Lower lobe of right lung (tissue), 2 donors: Measurements from ENCODE around the gene MYBPC3. TPM values are rescaled to one million over a fixed set of nuclear protein-coding genes. Genes with fewer than 3 reads are reported as not detected.
A peak's percentile ranks its signal among the peaks of the same experiment; 100 is the strongest.

Experiments
- ATAC-seq, 2 donors: fragments of 200-7000 bp; cut with Tn5 transposase; one replicate each; pipeline ENCODE4 v1.9.1; 2020 to 2022; ENCODE audit warnings: mild to moderate bottlenecking in 2 of 2, moderate library complexity in 2 of 2
- DNase-seq: peaks from one replicate; pipeline ENCODE4 v3.0.0-alpha.2; 2020
- H3K27ac ChIP-seq: fragments of 200-600 bp; one replicate; pipeline ENCODE4 v1.8.0; 2022
- H3K27me3 ChIP-seq: fragments of 200-600 bp; one replicate; pipeline ENCODE4 v1.8.0; 2022; ENCODE audit warnings: low read depth
- H3K36me3 ChIP-seq: fragments of 200-600 bp; one replicate; pipeline ENCODE4 v1.8.0; 2022; ENCODE audit warnings: mild to moderate bottlenecking
- H3K4me1 ChIP-seq: fragments of 200-600 bp; one replicate; pipeline ENCODE4 v1.8.0; 2022
- H3K4me3 ChIP-seq: fragments of 200-600 bp; one replicate; pipeline ENCODE4 v1.8.0; 2022; ENCODE audit warnings: mild to moderate bottlenecking
- H3K9me3 ChIP-seq: fragments of 200-600 bp; one replicate; pipeline ENCODE4 v1.8.0; 2022
- intact Hi-C: fragments of 100-400 bp; cut with DNase I; formaldehyde crosslinking; loops from one replicate; pipeline ENCODE4 v1.11.0; 2022
- long read RNA-seq: library from polyadenylated mRNA; unstranded; transcript quantifications from one replicate; pipeline ENCODE4 v2.0.0, GENCODE V29; 2021
- total RNA-seq: library from RNA; stranded (reverse); fragmentation: NEBNext Ultra II Directional; extraction: Animal tissue kit (Norgen Biotek cat#: 25700); gene quantifications from one replicate; pipeline ENCODE4 v1.2.1, GENCODE V29; 2021
- TF ChIP-seq, protein P1 (sequence below): fragments of 200-600 bp; IDR thresholded peaks from one replicate; pipeline ENCODE4 v1.8.0; 2022; ENCODE audit warnings: antibody characterized with exemption, mild to moderate bottlenecking
- donor health status: DM: no; HTN: yes; CAD: no; lungs with severe emphysema.

The MYBPC3 gene
- total RNA-seq, result 0.86 TPM
- long read RNA-seq, result 0 reads

DNA sequence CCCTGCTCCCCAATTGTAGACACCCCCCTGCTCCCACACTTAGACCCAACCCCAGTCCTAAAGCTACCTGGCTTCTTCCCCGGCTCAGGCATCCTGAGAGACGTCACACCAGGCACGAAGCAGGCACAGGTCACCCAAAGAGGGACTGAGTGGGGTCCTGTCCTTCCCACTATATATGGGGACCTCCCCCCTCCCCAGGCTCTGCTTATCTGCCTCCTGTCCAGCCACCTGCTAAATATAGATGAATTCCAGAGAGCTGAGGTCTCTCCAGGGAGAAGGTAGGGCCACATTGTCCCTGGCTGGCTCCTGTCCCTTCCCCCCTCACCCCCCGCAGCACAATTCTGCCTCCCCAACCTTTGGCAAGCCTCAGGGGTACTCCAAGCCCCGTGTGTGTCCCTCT is at the start of gene MYBPC3:
Gene MYBPC3, minus strand, starts transcription at position 147 of the 400 bp plus-strand sequence. Its CDS starts 55 bp downstream, at position 92.
- H3K9me3 ChIP-seq, result no peaks in the 10 kb centered on the region
- TF ChIP-seq, protein P1, sequence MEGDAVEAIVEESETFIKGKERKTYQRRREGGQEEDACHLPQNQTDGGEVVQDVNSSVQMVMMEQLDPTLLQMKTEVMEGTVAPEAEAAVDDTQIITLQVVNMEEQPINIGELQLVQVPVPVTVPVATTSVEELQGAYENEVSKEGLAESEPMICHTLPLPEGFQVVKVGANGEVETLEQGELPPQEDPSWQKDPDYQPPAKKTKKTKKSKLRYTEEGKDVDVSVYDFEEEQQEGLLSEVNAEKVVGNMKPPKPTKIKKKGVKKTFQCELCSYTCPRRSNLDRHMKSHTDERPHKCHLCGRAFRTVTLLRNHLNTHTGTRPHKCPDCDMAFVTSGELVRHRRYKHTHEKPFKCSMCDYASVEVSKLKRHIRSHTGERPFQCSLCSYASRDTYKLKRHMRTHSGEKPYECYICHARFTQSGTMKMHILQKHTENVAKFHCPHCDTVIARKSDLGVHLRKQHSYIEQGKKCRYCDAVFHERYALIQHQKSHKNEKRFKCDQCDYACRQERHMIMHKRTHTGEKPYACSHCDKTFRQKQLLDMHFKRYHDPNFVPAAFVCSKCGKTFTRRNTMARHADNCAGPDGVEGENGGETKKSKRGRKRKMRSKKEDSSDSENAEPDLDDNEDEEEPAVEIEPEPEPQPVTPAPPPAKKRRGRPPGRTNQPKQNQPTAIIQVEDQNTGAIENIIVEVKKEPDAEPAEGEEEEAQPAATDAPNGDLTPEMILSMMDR, result no peak
- intact Hi-C loops, result no loop called here
- no peaks in the 10 kb centered on the region for H3K27me3 ChIP-seq
- no peak within 1 kb of the TSS for H3K27ac ChIP-seq
- DNase-seq (no peak), ATAC-seq (no peak)
- H3K36me3 ChIP-seq, result no peaks in the 10 kb centered on the region
- peaks cover 4% of the 10 kb centered on the region for H3K4me1 ChIP-seq
- H3K4me3 ChIP-seq, result no peak within 1 kb of the TSS

DNA sequence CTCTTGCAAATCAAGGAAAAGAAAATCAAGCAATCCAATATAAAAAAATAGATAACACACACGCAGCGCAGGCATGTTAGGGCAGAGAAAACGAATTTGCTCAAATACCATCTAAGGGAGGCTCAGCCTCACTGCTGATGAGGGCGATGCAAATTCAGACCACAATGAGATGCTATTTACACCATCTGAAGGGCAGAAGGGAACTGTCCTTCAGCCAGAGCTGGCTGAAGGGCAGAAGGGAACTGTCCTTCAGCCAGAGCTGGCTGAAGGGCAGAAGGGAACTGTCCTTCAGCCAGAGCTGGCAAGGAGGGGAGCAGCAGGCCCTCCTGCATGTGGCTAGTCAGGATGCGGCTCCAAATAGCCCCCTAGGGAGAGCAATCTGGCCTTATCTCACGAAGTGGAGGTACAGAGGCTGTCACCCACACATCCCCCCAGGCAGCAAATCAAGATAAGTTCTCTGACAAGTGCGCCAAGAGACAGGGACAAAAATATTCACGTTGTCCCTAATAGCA is 48.3 kb upstream of the MYBPC3 start:
- Histone ChIP-seq H3K4me1 (peaks cover 24% of the 10 kb centered on the region), H3K4me3 (peak overlapping the region; percentile 61), H3K27ac (peak overlapping the region; percentile 75), H3K36me3 (no peaks in the 10 kb centered on the region), H3K27me3 (no peaks in the 10 kb centered on the region), H3K9me3 (no peaks in the 10 kb centered on the region)
- ATAC-seq (peak; percentile 48 to 57), DNase-seq (no peak)
- intact Hi-C loops, result no loop called here
- TF ChIP-seq, protein P1, result no peak

DNA sequence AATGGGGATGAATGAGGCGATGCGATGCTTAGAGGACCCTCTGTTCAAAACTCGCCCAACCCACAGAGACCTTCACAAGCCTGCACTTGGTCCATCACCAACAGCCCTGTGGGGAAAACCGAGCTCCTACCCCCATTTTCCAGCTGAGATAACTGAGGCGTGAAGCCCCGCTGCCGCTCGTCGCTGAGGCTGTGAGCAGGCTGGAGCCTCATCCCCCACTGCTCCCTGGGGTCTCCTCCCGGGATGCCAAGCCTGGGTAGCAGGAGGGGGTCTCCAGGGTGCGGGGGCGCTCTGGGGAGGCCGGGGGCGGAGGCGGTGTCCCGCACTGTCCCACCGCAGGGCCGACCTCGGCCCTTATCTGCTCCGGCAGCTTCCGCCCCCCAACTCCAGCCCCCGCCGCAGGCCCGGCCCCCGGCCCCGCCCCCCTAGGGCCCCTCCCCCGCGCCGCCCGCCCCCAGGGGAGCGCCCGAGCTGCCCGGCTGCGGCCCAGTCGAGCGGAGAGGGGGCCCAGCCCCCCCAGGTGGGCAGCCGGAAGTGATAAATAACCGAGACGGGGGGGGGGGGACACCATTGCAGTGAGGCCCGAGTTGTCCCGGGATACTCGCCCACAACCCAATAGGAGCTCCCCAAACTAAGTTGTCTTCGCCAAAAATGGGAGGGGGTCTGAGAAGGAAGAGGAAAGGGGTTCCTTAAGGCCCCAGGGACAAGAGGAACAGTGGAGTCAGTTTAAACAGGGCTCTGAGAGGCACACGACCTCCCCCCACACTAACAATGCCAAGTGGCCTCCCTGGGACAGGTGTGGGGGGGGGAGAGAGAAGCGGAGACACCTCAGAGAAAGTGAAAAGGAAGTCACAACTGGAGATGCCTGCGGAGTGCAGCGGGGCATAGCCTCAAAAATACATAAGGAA is 47.6 kb upstream of the MYBPC3 start:
- Histone ChIP-seq H3K36me3 (no peaks in the 10 kb centered on the region), H3K4me3 (peak overlapping the region; percentile 61), H3K4me1 (peaks cover 31% of the 10 kb centered on the region), H3K27ac (peak overlapping the region; percentile 75), H3K9me3 (no peaks in the 10 kb centered on the region), H3K27me3 (no peaks in the 10 kb centered on the region)
- no peak for DNase-seq
- peak; percentile 80 to 85 for ATAC-seq
- TF ChIP-seq, protein P1, result no peak
- intact Hi-C loops, result no loop called here

DNA sequence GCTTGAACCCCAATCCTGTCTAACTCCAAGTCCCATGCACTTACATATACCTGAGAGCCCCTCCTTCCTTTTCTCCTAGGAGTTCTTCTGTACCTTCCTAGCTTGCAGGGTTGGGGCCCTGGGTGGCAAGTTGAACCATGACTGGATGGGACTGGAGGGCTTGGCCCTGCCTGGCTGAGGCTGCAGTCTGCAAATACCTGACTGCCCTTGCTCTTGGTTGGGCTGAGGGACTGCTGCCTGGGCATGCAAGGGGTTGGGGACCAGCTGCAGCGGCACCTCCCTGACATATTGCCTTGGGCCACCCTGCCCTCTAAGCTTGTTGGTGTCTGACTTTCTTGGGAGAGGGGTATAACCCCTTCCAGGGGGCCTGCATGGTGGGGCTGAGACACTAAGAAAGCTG is 46.0 kb upstream of the MYBPC3 start:
- intact Hi-C loops, result no loop called here
- Histone ChIP-seq H3K27ac (no peak overlapping the region), H3K4me1 (peaks cover 45% of the 10 kb centered on the region), H3K9me3 (no peaks in the 10 kb centered on the region), H3K4me3 (no peak overlapping the region), H3K36me3 (no peaks in the 10 kb centered on the region), H3K27me3 (no peaks in the 10 kb centered on the region)
- ATAC-seq (no peak), DNase-seq (no peak)
- TF ChIP-seq, protein P1, result no peak

DNA sequence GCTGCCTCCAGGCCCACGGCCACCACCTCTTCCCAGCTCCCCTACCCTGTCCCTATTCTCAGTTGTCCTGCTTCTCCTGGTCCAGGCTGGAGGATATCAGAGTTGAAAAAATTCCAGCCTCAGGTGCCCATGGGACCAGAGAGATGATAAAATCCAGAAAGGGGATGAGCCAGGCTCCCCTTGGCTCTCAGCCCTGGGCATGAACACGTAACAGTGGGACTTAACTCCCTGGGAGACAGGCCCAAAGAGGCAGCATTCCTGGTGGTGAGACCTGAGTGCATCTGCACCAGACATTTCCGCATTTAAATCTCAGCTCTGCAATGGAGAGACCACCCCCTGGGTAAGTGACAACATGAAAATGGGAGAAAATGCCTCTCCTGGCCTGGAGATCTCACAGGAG is 45.5 kb upstream of the MYBPC3 start:
- Histone ChIP-seq H3K4me3 (no peak overlapping the region), H3K27ac (no peak overlapping the region), H3K9me3 (no peaks in the 10 kb centered on the region), H3K4me1 (peaks cover 50% of the 10 kb centered on the region), H3K36me3 (no peaks in the 10 kb centered on the region), H3K27me3 (no peaks in the 10 kb centered on the region)
- DNase-seq, result no peak
- intact Hi-C loops, result no loop called here
- no peak for ATAC-seq
- TF ChIP-seq, protein P1, result no peak
